ENCODE results near the gene C2orf81. TPM values are rescaled to one million over a fixed set of nuclear protein-coding genes. Genes with fewer than 3 reads are reported as not detected.
"Not testable (repeated sequence)": the region's sequence is repeated elsewhere in the genome, so short reads cannot be mapped to it uniquely, and the experiment has no call there.

C2orf81 gene
- 1 to 10 TPM; 1.7 to 1.9 TPM for total RNA-seq

- H3K4me3 ChIP-seq: peak within 1 kb of the TSS; percentile 74
- ATAC-seq (ENCODE audit: insufficient number of reproducible peaks, low FRiP score, low read depth): peak; percentile 62
- H3K27me3 ChIP-seq (replicated peaks; ENCODE audit: insufficient read depth): no peaks in the 10 kb centered on the region
- DNase-seq (ENCODE audit: low spot score): no peak
- H3K36me3 ChIP-seq: peaks cover 3% of the 10 kb centered on the region
- no peaks in the 10 kb centered on the region for H3K9me3 ChIP-seq
- no peak for TF ChIP-seq CTCF (IDR thresholded peaks at IDR 0.05)
- H3K4me1 ChIP-seq (ENCODE audit: control insufficient read depth in 1 of 2, low read depth in 2 of 2): peaks cover 0 to 21% of the 10 kb centered on the region in 2 donors
- peak within 1 kb of the TSS; percentile 14 to 48 for H3K27ac ChIP-seq
Measured at GRCh38 chr2:74421221-74421870, at the start of gene C2orf81, which contains the start of gene WDR54. C2orf81 (minus strand) TSS chr2:74421619; CDS start chr2:74421560, 59 bp downstream. WDR54 (plus strand) TSS chr2:74421730; CDS start chr2:74422154, 424 bp downstream.

GRCh38 chr2:74470742-74471141 is 49.3 kb upstream of the C2orf81 start:
- H3K9me3 ChIP-seq; H3K27ac ChIP-seq; H3K36me3 ChIP-seq; H3K4me3 ChIP-seq; ATAC-seq (ENCODE audit: insufficient number of reproducible peaks, low FRiP score, low read depth); DNase-seq (ENCODE audit: low spot score); H3K27me3 ChIP-seq (replicated peaks; ENCODE audit: insufficient read depth): not testable (repeated sequence)
- H3K4me1 ChIP-seq (ENCODE audit: control insufficient read depth in 1 of 2, low read depth in 2 of 2): peaks cover 17 to 22% of the 10 kb centered on the region in 2 donors

- no peak for TF ChIP-seq CTCF (IDR thresholded peaks at IDR 0.05)
- Histone ChIP-seq H3K4me3 (peak overlapping the region; percentile 92), H3K9me3 (no peaks in the 10 kb centered on the region), H3K27ac (peak overlapping the region; percentile 87 to 90), H3K36me3 (no peaks in the 10 kb centered on the region), H3K4me1 (ENCODE audit: control insufficient read depth in 1 of 2, low read depth in 2 of 2) (peaks cover 12 to 21% of the 10 kb centered on the region in 2 donors), H3K27me3 (replicated peaks; ENCODE audit: insufficient read depth) (no peaks in the 10 kb centered on the region)
- DNase-seq (ENCODE audit: low spot score) (no peak), ATAC-seq (ENCODE audit: insufficient number of reproducible peaks, low FRiP score, low read depth) (no peak)
Measured at GRCh38 chr2:74464406-74464805, 43.0 kb upstream of the C2orf81 start.

GRCh38 chr2:74462786-74463105 is 41.3 kb upstream of the C2orf81 start:
- H3K9me3 ChIP-seq: no peaks in the 10 kb centered on the region
- H3K4me1 ChIP-seq (ENCODE audit: control insufficient read depth in 1 of 2, low read depth in 2 of 2): peaks cover 15 to 30% of the 10 kb centered on the region in 2 donors
- DNase-seq (ENCODE audit: low spot score): no peak
- no peaks in the 10 kb centered on the region for H3K36me3 ChIP-seq
- H3K27ac ChIP-seq: no peak overlapping the region
- TF ChIP-seq CTCF (IDR thresholded peaks at IDR 0.05): no peak
- H3K27me3 ChIP-seq (replicated peaks; ENCODE audit: insufficient read depth): no peaks in the 10 kb centered on the region
- H3K4me3 ChIP-seq: no peak overlapping the region
- no peak for ATAC-seq (ENCODE audit: insufficient number of reproducible peaks, low FRiP score, low read depth)

GRCh38 chr2:74462054-74462785 is 40.8 kb upstream of the C2orf81 start:
- ATAC-seq (ENCODE audit: insufficient number of reproducible peaks, low FRiP score, low read depth) (no peak), DNase-seq (ENCODE audit: low spot score) (no peak)
- no peak overlapping the region for H3K27ac ChIP-seq
- no peaks in the 10 kb centered on the region for H3K9me3 ChIP-seq
- H3K36me3 ChIP-seq: no peaks in the 10 kb centered on the region
- no peak overlapping the region for H3K4me3 ChIP-seq
- TF ChIP-seq CTCF (IDR thresholded peaks at IDR 0.05): no peak
- peaks cover 15 to 30% of the 10 kb centered on the region in 2 donors for H3K4me1 ChIP-seq (ENCODE audit: control insufficient read depth in 1 of 2, low read depth in 2 of 2)
- no peaks in the 10 kb centered on the region for H3K27me3 ChIP-seq (replicated peaks; ENCODE audit: insufficient read depth)

Data from thoracic aorta (tissue), 2 donors.